Stimulated activated CD4-positive, alpha-beta T cell treated with anti-CD3 and anti-CD28 coated beads, Interleukin-15, amount 100 ng/mL, for 24 hours (primary cell): Measurements from ENCODE around the gene HIPK2.
A peak's percentile ranks its signal among the peaks of the same experiment; 100 is the strongest.

Experiments
- DNase-seq: peaks from one replicate; pipeline ENCODE4 v3.0.0-alpha.2; 2020

Gene HIPK2

GRCh38 chr7:139750459-139751095 lies 27.2 kb downstream of the HIPK2 start:
- DNase-seq: no peak

DNA sequence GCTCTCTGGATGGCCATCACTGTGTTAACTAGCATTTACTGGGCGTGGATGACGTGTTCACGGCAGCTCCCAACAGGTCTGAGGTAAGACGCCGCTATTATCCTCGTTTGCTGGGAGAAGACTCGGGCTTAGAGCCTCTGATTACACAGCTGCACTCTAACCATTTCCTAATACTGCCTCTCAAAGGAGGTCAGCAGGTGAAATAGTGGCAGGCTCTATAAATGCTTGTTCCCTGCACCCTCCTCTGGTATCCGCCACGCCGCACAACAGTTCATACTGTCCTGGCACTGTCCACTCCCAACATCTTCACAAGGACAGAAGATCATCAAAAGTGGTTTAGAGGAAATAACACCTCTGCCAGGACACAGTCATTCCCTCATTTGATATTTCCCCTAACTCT lies 28.3 kb downstream of the HIPK2 start:
- DNase-seq: no peak

DNA sequence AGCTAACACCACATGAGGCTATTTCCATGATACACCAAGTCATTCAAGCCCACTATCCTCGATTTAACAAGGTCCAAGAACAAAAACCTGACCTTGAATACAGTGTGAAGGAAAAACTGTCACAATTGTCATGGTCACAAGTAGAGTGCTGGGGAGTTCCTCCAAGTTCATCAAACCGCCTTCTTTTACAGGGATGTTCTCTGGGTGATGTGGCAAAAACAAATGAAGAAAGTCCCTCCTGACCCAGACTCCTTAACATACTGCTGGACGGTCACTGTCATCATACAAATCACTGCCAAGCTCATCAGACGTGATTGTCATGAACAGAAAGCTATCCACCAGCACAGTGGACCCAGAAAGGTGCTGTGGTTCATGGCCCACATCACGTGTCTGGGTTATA lies 28.9 kb downstream of the HIPK2 start:
- no peak for DNase-seq

- DNase-seq: no peak
Observed at GRCh38 chr7:139748373-139748765, 29.4 kb downstream of the HIPK2 start.

DNA sequence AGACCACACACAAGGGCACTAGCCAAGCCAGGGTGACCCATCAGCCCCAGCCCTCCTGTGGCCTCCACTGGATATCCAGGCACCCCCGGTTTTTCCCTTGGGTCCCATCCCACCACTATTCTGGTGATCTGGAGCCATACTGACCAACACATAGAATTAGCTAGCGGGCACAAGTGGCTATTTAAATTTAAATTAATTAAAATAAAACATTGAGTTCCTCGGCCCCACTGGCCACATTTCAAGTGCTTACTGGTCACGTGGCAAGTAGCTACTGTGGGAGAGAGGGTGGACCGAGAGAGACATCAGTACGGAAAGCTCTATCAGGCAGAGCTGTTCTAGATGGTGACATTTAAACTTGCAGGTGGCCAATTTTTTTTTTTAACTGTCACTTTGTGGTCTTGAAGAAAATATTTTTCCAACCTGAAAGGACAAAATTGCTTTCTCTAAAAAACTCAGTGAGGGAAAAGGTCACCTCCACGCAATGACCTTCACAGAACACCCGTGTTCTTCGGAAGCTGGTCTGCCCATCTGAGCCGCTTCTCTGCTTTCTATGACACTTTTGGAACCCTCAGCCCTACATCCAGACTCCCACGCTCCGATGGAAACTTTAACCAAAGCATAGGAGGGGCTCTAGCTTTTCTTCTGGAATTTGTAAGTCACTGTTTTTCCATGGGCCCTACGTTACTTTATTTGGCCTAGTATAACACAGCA lies 30.0 kb downstream of the HIPK2 start:
- DNase-seq: no peak

DNA sequence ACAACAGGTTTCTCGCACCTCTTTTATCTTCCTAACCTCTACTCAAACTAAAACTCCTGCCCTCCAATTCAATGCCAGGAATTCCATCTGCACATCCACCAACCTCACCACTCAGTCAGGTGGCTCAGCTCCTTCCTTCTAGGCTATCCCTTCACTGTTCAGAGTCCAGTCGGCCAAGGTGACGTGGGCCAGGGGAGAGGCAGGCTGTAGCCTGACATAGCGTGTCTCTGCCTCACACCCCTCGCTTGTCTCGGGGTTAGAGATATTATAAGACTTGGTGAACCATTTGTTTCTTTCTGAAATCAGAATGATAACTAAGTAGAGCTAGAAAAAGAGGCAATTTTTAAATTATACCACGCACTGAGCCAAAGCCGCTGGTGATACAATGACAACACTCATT lies 31.1 kb downstream of the HIPK2 start:
- DNase-seq: no peak

DNA sequence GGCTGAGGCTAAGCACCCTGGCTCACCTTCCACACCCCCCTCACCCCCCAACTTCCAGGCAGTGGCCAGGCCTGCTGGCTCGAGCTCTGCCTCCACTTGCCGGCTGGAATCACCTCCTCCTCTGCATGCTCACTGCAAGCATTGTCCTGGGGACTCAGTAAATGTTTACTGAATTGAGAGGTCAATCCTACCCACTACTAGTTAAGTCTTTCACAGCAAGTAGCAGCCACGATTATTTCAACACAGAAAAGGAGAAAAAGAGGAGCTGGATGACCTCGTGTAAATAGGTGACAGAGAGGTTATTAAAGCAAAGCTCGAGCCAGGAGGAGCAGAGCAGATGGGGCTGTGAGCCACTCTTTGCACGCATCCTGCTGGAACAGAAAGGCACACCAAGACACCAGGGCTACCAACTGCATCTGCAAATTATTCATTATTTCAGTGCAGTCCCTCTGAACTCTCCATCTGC lies 32.1 kb downstream of the HIPK2 start:
- DNase-seq: no peak

DNA sequence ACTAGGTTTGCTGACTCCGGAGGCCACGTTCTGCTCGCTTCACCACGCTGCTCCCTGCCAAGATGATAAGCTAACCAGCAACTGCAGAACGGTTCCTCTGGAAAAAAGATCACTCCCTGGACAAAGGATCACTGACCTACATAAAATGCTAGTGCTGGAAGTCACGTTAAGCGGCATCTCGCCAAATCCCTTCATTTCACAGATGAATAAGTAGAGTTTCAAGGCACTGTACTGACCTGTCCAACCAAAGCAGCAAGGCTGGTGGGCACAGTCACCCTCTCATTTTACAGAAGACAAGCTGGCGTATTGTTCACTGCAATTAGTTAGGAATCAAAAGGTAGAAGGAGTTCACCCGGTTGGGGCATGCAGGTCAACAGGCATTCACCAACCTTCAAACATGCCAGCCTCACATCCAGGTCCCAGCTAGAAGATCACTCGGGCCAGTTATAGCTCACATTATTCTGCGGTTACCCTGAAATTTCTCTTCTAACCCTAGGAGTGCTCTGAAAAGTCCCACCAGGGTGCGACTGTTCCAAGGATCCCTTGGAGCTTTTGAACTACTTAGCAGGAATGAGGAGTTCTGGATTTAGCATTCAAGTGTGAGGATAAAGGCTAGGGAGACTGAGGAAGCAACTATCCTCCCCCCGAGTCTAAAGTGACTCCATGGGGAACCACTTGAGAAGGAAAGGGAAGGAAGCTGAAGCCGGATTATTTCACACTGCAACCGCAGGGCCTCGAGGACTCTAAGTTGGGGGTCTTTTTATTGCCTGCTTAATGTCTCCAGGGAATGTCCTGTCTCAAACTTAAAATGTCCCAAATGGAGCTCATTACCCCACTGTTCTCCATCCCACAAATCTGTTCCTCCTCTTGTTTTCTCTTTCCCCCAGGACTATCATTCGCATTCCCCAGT lies 32.8 kb downstream of the HIPK2 start:
- DNase-seq: no peak

GRCh38 chr7:139743967-139744767 lies 33.6 kb downstream of the HIPK2 start:
- DNase-seq: no peak

- DNase-seq: no peak
Observed at GRCh38 chr7:139743267-139743966, 34.4 kb downstream of the HIPK2 start.

- DNase-seq: no peak
Observed at GRCh38 chr7:139741789-139742344, 35.9 kb downstream of the HIPK2 start.

DNA sequence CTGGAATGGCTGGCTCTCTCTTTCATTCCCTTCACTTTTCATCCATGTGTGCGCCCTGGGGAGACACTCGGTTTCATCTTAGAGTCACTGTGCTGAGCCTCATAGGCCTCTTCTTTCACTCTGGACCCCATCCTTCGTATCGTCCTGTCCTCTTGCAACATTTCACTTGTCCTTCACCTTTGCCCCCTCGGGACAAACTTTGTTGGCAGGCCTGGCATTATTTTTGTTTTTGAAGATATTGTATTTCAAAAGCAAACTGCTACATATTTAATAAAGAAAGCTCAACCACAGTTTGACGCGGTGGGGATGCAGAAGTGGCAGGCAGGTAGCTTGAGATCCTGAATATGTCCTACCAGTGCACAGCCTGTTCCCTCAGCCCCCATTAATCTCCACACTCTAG lies 36.6 kb downstream of the HIPK2 start:
- DNase-seq: no peak

GRCh38 chr7:139739863-139740597 lies 37.8 kb downstream of the HIPK2 start:
- DNase-seq: no peak

DNA sequence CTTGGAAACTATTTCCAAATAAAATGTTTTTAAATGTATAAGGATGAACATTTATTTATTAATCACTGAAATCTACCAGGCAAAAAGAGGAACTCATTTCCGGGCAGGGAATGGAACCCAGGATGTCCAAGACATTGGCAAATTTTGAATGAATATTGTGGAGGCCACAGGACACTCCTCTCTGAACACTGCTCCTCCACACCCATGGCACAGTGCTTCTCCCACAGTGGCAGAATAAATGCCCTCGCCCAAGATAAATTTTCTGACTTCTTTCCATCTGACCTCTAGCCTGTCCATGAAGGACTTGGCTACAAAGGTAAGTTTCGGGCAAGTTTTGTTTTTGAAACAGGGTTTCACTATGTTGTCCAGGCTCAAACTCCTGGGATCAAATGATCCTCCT lies 39.0 kb downstream of the HIPK2 start:
- no peak for DNase-seq

GRCh38 chr7:139738101-139738489 lies 39.7 kb downstream of the HIPK2 start:
- no peak for DNase-seq

DNA sequence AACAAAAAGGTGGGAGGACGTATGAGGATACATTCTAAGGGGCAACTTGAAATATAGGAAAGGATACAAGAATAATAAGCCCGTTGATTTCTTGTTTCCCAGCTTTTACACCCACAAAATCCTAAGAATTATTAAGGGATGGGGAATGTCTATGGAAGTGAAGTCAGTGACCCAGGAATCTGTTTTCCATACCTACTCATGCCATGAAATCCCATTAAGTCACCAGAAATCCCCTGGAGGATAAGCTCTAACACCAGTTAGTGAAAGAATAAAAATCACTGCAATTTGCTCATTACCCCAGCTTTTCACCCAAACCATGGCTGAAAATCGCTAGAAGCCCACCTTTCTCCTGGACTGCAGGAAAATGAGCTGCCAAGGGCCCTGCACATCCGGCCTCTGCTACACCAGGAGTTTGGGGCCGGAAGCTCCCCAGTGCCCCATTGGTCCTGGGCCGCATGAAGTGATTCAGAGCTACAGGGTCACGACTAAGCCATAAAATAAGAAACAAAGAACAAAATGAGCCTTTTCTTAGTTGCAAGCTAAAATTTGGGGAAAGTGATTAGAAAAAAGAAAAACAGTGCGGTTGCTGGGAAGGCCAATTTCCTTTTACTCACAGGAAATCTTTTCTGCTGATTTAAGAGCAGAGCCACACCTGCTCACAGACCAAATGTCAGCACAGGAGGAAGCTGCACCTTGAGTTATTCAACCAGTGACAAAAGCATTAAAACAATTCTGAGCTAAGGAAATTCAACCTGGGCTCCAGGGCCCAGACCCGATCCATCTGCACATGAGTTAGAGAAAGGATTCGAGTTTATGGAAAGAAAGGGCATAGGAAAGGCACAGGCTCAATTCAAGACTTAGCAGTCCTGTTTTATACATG lies 40.3 kb downstream of the HIPK2 start:
- DNase-seq: peak; percentile 48

DNA sequence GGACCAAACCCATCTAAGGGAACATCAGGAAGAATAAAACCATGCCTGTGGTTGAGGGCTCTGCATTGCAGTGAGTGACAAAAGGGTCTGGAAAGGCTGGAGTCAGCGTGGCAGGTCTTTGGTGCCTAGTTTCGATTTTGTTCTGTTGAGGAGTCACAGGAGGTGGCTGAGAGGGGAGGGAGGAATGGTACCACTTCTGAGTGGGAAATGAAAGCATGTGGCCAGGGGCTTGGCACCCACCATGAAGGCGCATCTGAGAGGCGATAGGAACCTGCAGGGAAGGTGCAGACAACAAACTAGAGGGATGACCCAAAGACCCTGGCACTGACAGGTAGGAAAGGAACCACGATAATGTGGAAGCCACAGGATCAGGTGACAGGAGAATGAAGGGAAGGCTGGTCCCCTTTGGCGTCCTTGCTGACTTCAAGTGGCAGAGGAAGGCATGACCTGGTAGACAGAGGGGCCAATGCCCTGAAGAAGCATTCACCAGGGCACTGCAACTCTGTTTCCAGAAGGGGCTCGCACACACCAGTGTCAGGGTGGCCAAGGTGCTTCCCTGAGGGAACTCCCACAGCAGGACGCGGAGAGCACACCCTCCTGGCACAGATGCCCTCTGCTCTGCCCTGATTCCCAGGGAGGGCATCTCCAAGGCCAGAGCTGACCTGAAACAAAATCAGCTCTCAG lies 41.7 kb downstream of the HIPK2 start:
- no peak for DNase-seq

- no peak for DNase-seq
Observed at GRCh38 chr7:139735466-139735865, 42.3 kb downstream of the HIPK2 start.

DNA sequence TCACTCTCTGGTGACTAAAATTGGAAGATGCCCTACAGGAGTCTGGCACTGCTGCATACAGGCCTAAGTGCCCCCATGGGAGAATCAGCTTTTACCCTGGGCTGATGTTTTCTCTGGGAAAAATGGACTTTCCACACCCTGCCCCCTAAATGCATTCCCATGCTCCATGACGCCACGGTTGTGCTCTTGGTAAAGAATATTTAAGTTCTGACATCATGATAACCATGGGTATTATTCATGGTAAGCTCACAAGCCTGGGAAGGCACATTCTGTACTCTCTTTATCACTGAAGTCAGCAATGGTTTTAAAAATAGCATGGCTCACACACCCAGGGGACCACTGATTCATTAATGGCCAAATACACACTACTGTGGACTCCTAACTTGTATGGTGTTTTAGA lies 43.4 kb downstream of the HIPK2 start:
- DNase-seq: no peak
